Keratinocyte (primary cell): ENCODE measurements around the gene EPYC. TPM values are rescaled to one million over a fixed set of nuclear protein-coding genes. Genes with fewer than 3 reads are reported as not detected.

ENCODE experiments used
- DNase-seq: peaks from one replicate; pipeline ENCODE4 v3.0.0-alpha.2; 2011; ENCODE audit warnings: low read depth, missing footprints, low spot score
- FAIRE-seq: peaks from 2 replicates; lab custom pipeline; 2011; peaks lifted over from hg19 to GRCh38; lab: Jason Lieb, UNC
- H2AFZ ChIP-seq: 2 replicates; pipeline ENCODE4 v1.6.0; 2012; ENCODE audit warnings: low read length, control low read depth, inconsistent platforms; ENCODE audit not compliant: control insufficient read depth
- H3K27ac ChIP-seq: 2 replicates; pipeline ENCODE4 v1.5.1; 2011; ENCODE audit warnings: low read length; ENCODE audit not compliant: control insufficient read depth, insufficient read depth
- H3K27me3 ChIP-seq: 3 replicates; pipeline ENCODE4 v1.6.0; 2011; ENCODE audit warnings: low read length; ENCODE audit not compliant: control insufficient read depth, insufficient read depth; ENCODE audit errors: extremely low read depth
- H3K36me3 ChIP-seq, 2 experiments: 2 replicates in 1 of 2; 3 replicates in 1 of 2; pipeline ENCODE4 v1.5.1; 2011; ENCODE audit warnings: low read length in 2 of 2, mild to moderate bottlenecking in 1 of 2; ENCODE audit not compliant: control insufficient read depth in 2 of 2, insufficient read depth in 2 of 2; ENCODE audit errors: extremely low read depth in 1 of 2
- H3K4me1 ChIP-seq: 3 replicates; pipeline ENCODE4 v1.5.1; 2011; ENCODE audit warnings: low read length; ENCODE audit not compliant: control insufficient read depth, insufficient read depth; ENCODE audit errors: extremely low read depth
- H3K4me2 ChIP-seq: 3 replicates; pipeline ENCODE4 v1.6.0; 2011; ENCODE audit warnings: low read depth, low read length; ENCODE audit not compliant: control insufficient read depth, insufficient read depth; ENCODE audit errors: extremely low read depth
- H3K4me3 ChIP-seq, 3 experiments: fragments of 200-600 bp in 1 of 3; sonication (generic) in 1 of 3; 2 replicates in 2 of 3; 3 replicates in 1 of 3; pipeline ENCODE4 v1.5.1; 2011 to 2016; ENCODE audit warnings: low read length in 3 of 3, mild to moderate bottlenecking in 3 of 3, control low read depth in 2 of 3, inconsistent platforms in 1 of 3, low read depth in 1 of 3, mixed read lengths in 1 of 3, mixed run types in 1 of 3, moderate library complexity in 1 of 3; ENCODE audit not compliant: control insufficient read depth in 2 of 3, insufficient read depth in 2 of 3; ENCODE audit errors: extremely low read depth in 1 of 3
- H3K79me2 ChIP-seq: 2 replicates; pipeline ENCODE4 v1.6.0; 2012; ENCODE audit warnings: low read length; ENCODE audit not compliant: control insufficient read depth, insufficient read depth
- H3K9ac ChIP-seq: 3 replicates; pipeline ENCODE4 v1.6.0; 2011; ENCODE audit warnings: low read length; ENCODE audit not compliant: control insufficient read depth, insufficient read depth; ENCODE audit errors: extremely low read depth
- H3K9me1 ChIP-seq: 3 replicates; pipeline ENCODE4 v1.6.0; 2011; ENCODE audit warnings: low read length; ENCODE audit not compliant: control insufficient read depth, insufficient read depth; ENCODE audit errors: extremely low read depth
- H3K9me3 ChIP-seq: 2 replicates; pipeline ENCODE4 v1.5.1; 2012; ENCODE audit warnings: low read depth, low read length; ENCODE audit not compliant: control insufficient read depth
- H4K20me1 ChIP-seq: 3 replicates; pipeline ENCODE4 v1.6.0; 2011; ENCODE audit warnings: low read length; ENCODE audit not compliant: control insufficient read depth, insufficient read depth; ENCODE audit errors: extremely low read depth
- CTCF ChIP-seq, 3 experiments: IDR thresholded peaks in 1 of 3; conservative IDR thresholded peaks in 1 of 3; optimal IDR thresholded peaks in 1 of 3; 2 replicates in 2 of 3; 3 replicates in 1 of 3; pipeline versions ENCODE3 to v1.5.1; 2011; ENCODE audit warnings: low read length in 3 of 3, mild to moderate bottlenecking in 3 of 3, moderate library complexity in 2 of 3, control low read depth in 1 of 3, inconsistent platforms in 1 of 3; ENCODE audit not compliant: insufficient read depth in 2 of 3; ENCODE audit errors: extremely low read depth in 1 of 3
- EZH2 ChIP-seq: IDR thresholded peaks from one replicate; pipeline ENCODE4 v1.6.1; 2012; ENCODE audit warnings: inconsistent platforms, mild to moderate bottlenecking, low read length, moderate library complexity
- dilution Hi-C: fragments of 300-500 bp; cut with MboI; formaldehyde crosslinking; loops from one replicate; pipeline ENCODE4 v1.7.0; 2020; ENCODE audit warnings: low sequenced_read_pairs; ENCODE audit not compliant: extremely low pct_ligation_motif_present
- polyA plus RNA-seq, 5 experiments: library from polyadenylated mRNA; depleted of rRNA in 3 of 5; stranded (reverse) in 3 of 5; stranded (forward) in 1 of 5; unstranded in 1 of 5; fragments of >200 nt; gene quantifications; 1 replicate in 1 of 5; 2 replicates in 3 of 5; 3 replicates in 1 of 5; pipeline versions ENCODE4 v1.2.1 to v1.2.3, GENCODE V29; 2011 to 2012; ENCODE audit warnings: missing spikeins in 2 of 5, low read depth in 1 of 5, low replicate concordance in 1 of 5

The EPYC gene
- polyA plus RNA-seq, 1 donor (not counting 4 experiments of a cell fraction or from before 2014, with no cell fraction given), result not detected

- TF ChIP-seq EZH2, result no peak
- TF ChIP-seq CTCF (optimal IDR thresholded peaks at IDR 0.05 in 1 of 3, IDR thresholded peaks at IDR 0.05 in 1 of 3, conservative IDR thresholded peaks at IDR 0.05 in 1 of 3; ENCODE audit: extremely low read depth in 1 of 3, insufficient read depth in 2 of 3, low read length in 3 of 3), result no peak
- H3K9ac ChIP-seq, result no peak overlapping the region
- H2AFZ ChIP-seq, result no peak overlapping the region
- no peaks in the 10 kb centered on the region for H4K20me1 ChIP-seq
- H3K27me3 ChIP-seq, result no peaks in the 10 kb centered on the region
- H3K79me2 ChIP-seq, result no peaks in the 10 kb centered on the region
- no peak for DNase-seq
- H3K9me1 ChIP-seq, result no peaks in the 10 kb centered on the region
- H3K9me3 ChIP-seq, result peaks cover 2% of the 10 kb centered on the region
- H3K4me2 ChIP-seq, result no peak overlapping the region
- no peaks in the 10 kb centered on the region for H3K4me1 ChIP-seq
- dilution Hi-C loops, result loop anchor here (25.0 kb wide), 1 partner anchor 353 kb away; no protein-coding TSS in a partner anchor
- no peaks in the 10 kb centered on the region for H3K36me3 ChIP-seq
- H3K27ac ChIP-seq, result no peak overlapping the region
- FAIRE-seq, result no peak
- H3K4me3 ChIP-seq, result no peak overlapping the region
These were observed 20.7 kb downstream of the EPYC start for GRCh38 chr12:90984114-90984513.

GRCh38 chr12:90982170-90982569 is 22.6 kb downstream of the EPYC start:
- no peaks in the 10 kb centered on the region for H3K9me1 ChIP-seq
- H3K4me2 ChIP-seq, result no peak overlapping the region
- peaks cover 2% of the 10 kb centered on the region for H3K9me3 ChIP-seq
- TF ChIP-seq CTCF (optimal IDR thresholded peaks at IDR 0.05 in 1 of 3, IDR thresholded peaks at IDR 0.05 in 1 of 3, conservative IDR thresholded peaks at IDR 0.05 in 1 of 3; ENCODE audit: extremely low read depth in 1 of 3, insufficient read depth in 2 of 3, low read length in 3 of 3) (no peak), EZH2 (no peak)
- H3K27ac ChIP-seq, result no peak overlapping the region
- no peak overlapping the region for H3K9ac ChIP-seq
- dilution Hi-C loops, result loop anchor here (25.0 kb wide), 1 partner anchor 355 kb away; no protein-coding TSS in a partner anchor
- no peaks in the 10 kb centered on the region for H3K79me2 ChIP-seq
- H3K27me3 ChIP-seq, result no peaks in the 10 kb centered on the region
- FAIRE-seq, result no peak
- H3K36me3 ChIP-seq, result no peaks in the 10 kb centered on the region
- no peak for DNase-seq
- H2AFZ ChIP-seq, result no peak overlapping the region
- no peaks in the 10 kb centered on the region for H3K4me1 ChIP-seq
- H4K20me1 ChIP-seq, result no peaks in the 10 kb centered on the region
- H3K4me3 ChIP-seq, result no peak overlapping the region
